Urinary bladder (tissue), 4 donors: ENCODE data around the gene RNF223. TPM values are rescaled to one million over a fixed set of nuclear protein-coding genes. Genes with fewer than 3 reads are reported as not detected.
"Not testable (repeated sequence)": the region's sequence is repeated elsewhere in the genome, so short reads cannot be mapped to it uniquely, and the experiment has no call there.

Experiments used
- DNase-seq: peaks from one replicate; pipeline ENCODE4 v3.0.0-alpha.2; 2015; ENCODE audit errors: extremely low spot score
- H3K27ac ChIP-seq: one replicate; pipeline ENCODE4 v1.5.1; 2013; ENCODE audit warnings: low read depth, mild to moderate bottlenecking, moderate library complexity
- H3K36me3 ChIP-seq: one replicate; pipeline ENCODE4 v1.6.1; 2013; ENCODE audit warnings: mild to moderate bottlenecking, moderate library complexity; ENCODE audit not compliant: insufficient read depth
- H3K4me1 ChIP-seq: one replicate; pipeline ENCODE4 v1.6.1; 2013; ENCODE audit warnings: mild to moderate bottlenecking, moderate library complexity; ENCODE audit not compliant: insufficient read depth
- H3K4me3 ChIP-seq: one replicate; pipeline ENCODE4 v1.5.1; 2013; ENCODE audit warnings: low read depth, low read length
- WGBS: extraction: QIAGEN DNeasy Blood & Tissue Kit; methylation state at CpG from one replicate; pipeline ENCODE4 v1.1.7; 2013; 5-methylcytosine and 5-hydroxymethylcytosine counted together
- polyA plus RNA-seq: library from polyadenylated mRNA; stranded (reverse); fragments of 200-250 nt; gene quantifications from one replicate; pipeline ENCODE4 v1.2.3, GENCODE V29; 2013
- total RNA-seq: library from RNA; depleted of rRNA; stranded (reverse); fragments of >200 nt; gene quantifications from one replicate; pipeline ENCODE4 v1.2.3, GENCODE V29; 2014
- donor health status: healthy with polysubstance abuse.
- donor health status: healthy.

RNF223 gene
- total and polyA plus RNA-seq, 2 donors: 0.73 to 2.7 TPM

DNA sequence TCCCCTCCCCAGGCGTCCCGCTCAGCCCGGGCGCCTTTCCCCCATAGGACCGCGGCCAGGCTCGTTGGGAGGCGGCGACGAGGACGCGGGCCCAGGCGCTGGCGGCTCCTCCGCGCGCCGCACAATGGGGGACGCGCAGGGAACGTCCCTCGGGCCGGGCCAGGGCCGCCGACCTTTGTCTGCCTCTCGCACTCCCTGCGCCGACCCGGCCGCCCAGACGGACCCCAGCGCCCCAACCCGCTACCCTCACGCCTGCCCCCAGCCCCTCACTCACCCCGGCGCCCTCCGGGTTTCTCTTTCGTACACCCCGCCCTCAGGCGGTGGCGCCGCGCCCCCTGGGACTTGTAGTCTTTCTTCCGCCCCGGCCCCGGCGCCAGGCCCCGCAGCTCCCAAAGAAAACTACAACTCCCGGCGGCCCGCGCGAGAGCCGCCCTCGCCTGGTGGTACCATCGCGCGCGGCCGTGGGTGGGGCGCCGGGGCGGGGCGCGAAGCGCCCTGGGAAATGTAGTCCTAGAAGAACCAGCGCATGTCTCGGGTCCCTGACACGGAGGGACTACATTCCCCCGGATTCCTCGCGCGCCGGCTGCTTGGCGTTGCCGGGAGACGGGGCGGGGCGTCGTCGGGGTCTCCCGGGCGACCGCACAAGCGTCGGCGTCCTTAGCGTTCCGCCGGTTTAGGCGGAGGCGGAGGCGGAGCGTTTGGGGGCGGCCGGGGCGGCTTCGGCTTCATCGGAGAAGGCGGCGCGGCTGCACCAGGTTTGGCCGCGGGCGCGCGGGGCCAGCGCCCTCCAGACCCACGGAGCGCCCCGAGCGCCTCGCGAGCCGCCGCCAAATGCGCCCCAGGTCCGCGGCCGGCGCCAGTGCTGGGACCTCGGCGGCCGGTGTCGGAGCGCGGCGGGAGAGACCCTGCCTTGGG is 41.9 kb upstream of the RNF223 start, which contains the start of gene C1orf159:
C1orf159 (minus strand) TSS at position 304 of the 915 bp plus-strand sequence. CDS start 24,546 bp downstream, outside the sequence.
- H3K27ac ChIP-seq: peak within 1 kb of the TSS; percentile 88
- WGBS: under 1% methylated on average over 128 of the region's 128 CpGs
- peak; percentile 92 for DNase-seq
- peak within 1 kb of the TSS; percentile 91 for H3K4me3 ChIP-seq
- no peaks in the 10 kb centered on the region for H3K4me1 ChIP-seq
- no peaks in the 10 kb centered on the region for H3K36me3 ChIP-seq

- Histone ChIP-seq H3K4me1 (no peaks in the 10 kb centered on the region), H3K27ac (peak overlapping the region; percentile 88), H3K4me3 (peak overlapping the region; percentile 91), H3K36me3 (no peaks in the 10 kb centered on the region)
- WGBS: 4% methylated on average over 41 of the region's 41 CpGs
- DNase-seq: no peak
Observed at GRCh38 chr1:1115136-1115785, 41.2 kb upstream of the RNF223 start.

DNA sequence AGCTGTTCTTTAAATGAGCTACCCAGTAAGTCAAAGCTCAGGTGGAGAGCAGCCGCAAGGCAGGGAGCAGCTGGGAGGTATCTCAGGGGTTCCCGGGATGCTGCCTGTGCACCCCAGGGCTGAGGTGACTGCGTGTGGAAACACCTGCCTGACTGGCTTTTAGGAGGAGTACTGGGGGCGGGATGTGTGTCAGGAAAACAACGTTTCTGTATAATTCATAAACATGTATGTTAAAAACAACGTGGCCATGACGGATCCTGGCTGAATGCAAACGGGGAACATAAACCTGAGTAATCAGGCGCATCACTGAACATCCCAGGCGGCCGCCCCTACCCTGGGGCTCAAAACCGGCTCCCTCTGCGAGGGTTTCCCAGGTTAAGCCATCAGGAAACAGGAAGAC is 40.3 kb upstream of the RNF223 start:
- Histone ChIP-seq H3K27ac (no peak overlapping the region), H3K4me3 (no peak overlapping the region), H3K36me3 (no peaks in the 10 kb centered on the region), H3K4me1 (no peaks in the 10 kb centered on the region)
- 92% methylated on average over 13 of the region's 13 CpGs for WGBS
- no peak for DNase-seq

DNA sequence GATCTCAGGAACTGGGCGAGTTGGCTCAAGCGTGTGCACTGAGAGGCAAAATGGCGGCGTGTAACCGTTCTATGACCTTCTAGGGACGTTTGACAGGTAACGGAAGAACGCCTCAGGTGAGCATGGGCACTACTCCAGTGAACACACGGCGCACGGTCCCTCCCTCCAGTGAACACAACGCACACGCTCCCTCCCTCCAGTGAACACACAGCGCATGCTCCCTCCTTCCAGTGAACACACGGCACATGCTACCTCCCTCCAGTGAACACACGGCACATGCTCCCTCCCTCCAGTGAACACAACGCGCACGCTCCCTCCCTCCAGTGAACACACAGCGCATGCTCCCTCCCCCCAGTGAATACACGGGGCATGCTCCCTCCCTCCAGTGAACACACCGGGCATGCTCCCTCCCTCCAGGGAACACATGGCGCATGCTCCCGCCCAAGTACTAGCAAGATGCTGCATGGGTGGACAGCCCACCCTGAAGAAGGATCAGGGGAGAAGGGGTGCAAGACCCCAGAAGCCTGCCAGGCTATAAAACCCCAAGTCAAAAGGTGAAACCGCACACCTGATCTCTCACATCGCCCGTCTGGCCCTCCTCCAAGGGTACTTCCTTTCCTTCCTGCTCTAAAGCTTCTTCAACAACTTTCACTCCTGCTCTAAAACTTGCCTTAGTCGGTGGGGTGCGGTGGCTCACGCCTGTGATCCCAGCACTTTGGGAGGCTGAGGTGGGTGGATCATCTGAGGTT is 38.3 kb upstream of the RNF223 start:
- Histone ChIP-seq H3K36me3 (no peaks in the 10 kb centered on the region), H3K4me3 (no peak overlapping the region), H3K27ac (no peak overlapping the region), H3K4me1 (peaks cover 3% of the 10 kb centered on the region)
- DNase-seq: no peak
- WGBS: 98% methylated on average over 30 of the region's 30 CpGs

- no peak overlapping the region for H3K27ac ChIP-seq
- no peaks in the 10 kb centered on the region for H3K36me3 ChIP-seq
- H3K4me3 ChIP-seq: no peak overlapping the region
- DNase-seq: no peak
- H3K4me1 ChIP-seq: peaks cover 3% of the 10 kb centered on the region
- 95% methylated on average over 28 of the region's 28 CpGs for WGBS
Observed at GRCh38 chr1:1111516-1112236, 37.6 kb upstream of the RNF223 start.

GRCh38 chr1:1110561-1110971 is 36.5 kb upstream of the RNF223 start:
- no peaks in the 10 kb centered on the region for H3K36me3 ChIP-seq
- DNase-seq: no peak
- 94% methylated on average over 29 of the region's 29 CpGs for WGBS
- H3K27ac ChIP-seq: no peak overlapping the region
- H3K4me3 ChIP-seq: no peak overlapping the region
- H3K4me1 ChIP-seq: peaks cover 3% of the 10 kb centered on the region

GRCh38 chr1:1109743-1110142 is 35.6 kb upstream of the RNF223 start:
- no peaks in the 10 kb centered on the region for H3K36me3 ChIP-seq
- no peak for DNase-seq
- WGBS: 85% methylated on average over 14 of the region's 14 CpGs
- H3K27ac ChIP-seq: no peak overlapping the region
- H3K4me1 ChIP-seq: peaks cover 3% of the 10 kb centered on the region
- H3K4me3 ChIP-seq: no peak overlapping the region

DNA sequence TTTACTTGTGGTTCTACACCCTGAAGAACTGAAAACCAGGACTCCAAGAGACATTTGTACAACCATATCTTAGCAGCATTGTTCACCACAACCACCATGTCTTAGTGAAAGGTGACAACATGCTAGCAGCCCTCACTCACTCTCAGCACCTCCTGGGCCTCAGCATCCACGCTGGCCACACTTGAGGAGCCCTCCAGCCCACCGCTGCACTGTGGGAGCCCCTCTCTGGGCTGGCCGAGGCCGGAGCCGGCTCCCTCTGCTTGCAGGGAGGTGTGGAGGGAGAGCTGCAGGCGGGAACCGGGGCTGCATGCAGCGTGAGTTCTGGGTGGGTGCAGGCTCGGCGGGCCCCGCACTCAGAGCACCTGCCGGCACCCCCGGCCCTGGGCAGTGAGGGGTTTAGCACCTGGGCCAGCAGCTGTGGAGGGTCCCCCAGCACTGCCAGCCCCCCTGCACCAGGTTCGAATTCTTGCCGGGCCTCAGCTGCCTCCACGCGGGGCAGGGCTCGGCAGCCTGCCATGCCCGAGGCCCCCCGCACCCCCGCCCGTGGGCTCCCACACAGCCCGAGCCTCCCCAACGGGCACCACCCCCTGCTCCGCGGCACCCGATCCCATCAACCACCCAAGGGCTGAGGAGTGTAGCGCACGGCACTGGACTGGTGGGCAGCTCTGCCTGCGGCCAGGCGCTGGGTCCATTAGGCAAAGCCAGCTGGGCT is 32.6 kb upstream of the RNF223 start:
- 97% methylated on average over 31 of the region's 31 CpGs for WGBS
- Histone ChIP-seq H3K4me3 (no peak overlapping the region), H3K27ac (no peak overlapping the region), H3K36me3 (no peaks in the 10 kb centered on the region), H3K4me1 (peaks cover 3% of the 10 kb centered on the region)
- DNase-seq: no peak

- not testable (repeated sequence) for DNase-seq, H3K36me3 ChIP-seq, H3K4me3 ChIP-seq, H3K4me1 ChIP-seq, H3K27ac ChIP-seq
- WGBS: 91% methylated on average over 6 of the region's 6 CpGs
Observed at GRCh38 chr1:1104152-1104551, 30.0 kb upstream of the RNF223 start.

DNA sequence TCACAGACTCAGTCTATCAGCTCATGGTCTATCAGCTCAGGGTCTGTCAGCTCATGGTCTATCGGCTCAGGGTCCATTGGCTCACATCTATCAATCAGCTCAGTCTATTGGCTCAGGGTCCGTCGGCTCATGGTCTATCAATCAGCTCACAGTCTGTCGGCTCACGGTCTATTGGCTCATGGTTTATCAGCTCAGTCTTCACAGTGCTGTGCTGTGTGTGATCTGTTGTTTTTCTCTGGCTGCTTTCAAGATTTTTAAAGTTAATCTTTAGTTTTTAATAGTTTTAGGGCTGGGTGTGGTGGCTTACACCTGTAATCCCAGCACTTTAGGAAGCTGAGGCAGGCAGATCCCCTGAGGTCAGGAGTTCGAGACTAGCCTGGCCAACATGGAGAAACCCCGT is 27.4 kb upstream of the RNF223 start:
- DNase-seq: no peak
- WGBS: 97% methylated on average over 7 of the region's 7 CpGs
- Histone ChIP-seq H3K36me3 (no peaks in the 10 kb centered on the region), H3K4me1 (no peaks in the 10 kb centered on the region), H3K27ac (no peak overlapping the region), H3K4me3 (no peak overlapping the region)

- Histone ChIP-seq H3K27ac (no peak overlapping the region), H3K4me1 (no peaks in the 10 kb centered on the region), H3K36me3 (no peaks in the 10 kb centered on the region), H3K4me3 (no peak overlapping the region)
- 97% methylated on average over 11 of the region's 11 CpGs for WGBS
- no peak for DNase-seq
Observed at GRCh38 chr1:1100296-1100695, 26.2 kb upstream of the RNF223 start.

DNA sequence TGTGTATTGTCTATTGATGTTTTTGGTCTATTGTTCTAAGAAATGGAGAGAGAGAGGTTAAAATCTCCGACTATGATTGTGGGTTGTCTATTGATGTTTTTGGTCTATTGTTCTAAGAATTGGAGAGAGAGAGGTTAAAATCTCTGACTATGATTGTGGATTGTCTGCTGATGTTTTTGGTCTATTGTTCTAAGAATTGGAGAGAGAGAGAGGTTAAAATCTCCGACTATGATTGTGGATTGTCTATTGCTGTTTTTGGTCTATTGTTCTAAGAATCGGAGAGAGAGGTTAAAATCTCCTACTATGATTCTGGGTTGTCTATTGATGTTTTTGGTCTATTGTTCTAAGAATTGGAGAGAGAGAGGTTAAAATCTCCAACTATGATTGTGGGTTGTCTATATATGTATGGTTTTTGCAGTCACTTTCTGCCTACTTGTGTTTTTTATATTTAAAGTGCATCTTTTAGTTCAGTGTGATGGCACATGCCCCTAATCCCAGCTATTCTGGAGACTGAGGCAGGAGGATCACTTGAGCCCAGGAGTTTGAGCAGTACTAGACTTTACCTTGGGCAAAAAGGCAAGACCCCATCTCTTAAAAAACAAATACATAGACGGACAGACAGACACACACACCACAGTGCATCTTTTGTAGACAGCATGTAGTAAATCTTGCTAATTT is 25.5 kb upstream of the RNF223 start:
- DNase-seq: no peak
- WGBS: 91% methylated on average over 4 of the region's 4 CpGs
- Histone ChIP-seq H3K36me3 (no peaks in the 10 kb centered on the region), H3K4me1 (no peaks in the 10 kb centered on the region), H3K27ac (no peak overlapping the region), H3K4me3 (no peak overlapping the region)
